Liver (tissue), 9 donors: Measurements from ENCODE around the gene LTK. TPM values are rescaled to one million over a fixed set of nuclear protein-coding genes. Genes with fewer than 3 reads are reported as not detected.

Experiments used
- DNase-seq: peaks from one replicate; pipeline ENCODE4 v3.0.0-alpha.2; 2017; ENCODE audit warnings: low spot score
- H3K27ac ChIP-seq, 2 donors: one replicate each; pipeline ENCODE4 v1.7.0; 2013; ENCODE audit warnings: inconsistent platforms in 2 of 2, low read length in 2 of 2, control low read depth in 1 of 2, low read depth in 1 of 2, mild to moderate bottlenecking in 1 of 2
- H3K27me3 ChIP-seq, 4 donors: one replicate each; pipeline versions ENCODE4 v1.6.1 to v1.7.0; 2013; ENCODE audit warnings: low read length in 3 of 4, inconsistent platforms in 1 of 4, mild to moderate bottlenecking in 1 of 4, moderate library complexity in 1 of 4; ENCODE audit not compliant: control insufficient read depth in 4 of 4, insufficient read depth in 4 of 4
- H3K36me3 ChIP-seq, 4 donors: one replicate each; pipeline versions ENCODE4 v1.6.1 to v1.7.0; 2013; ENCODE audit warnings: low read length in 3 of 4, mild to moderate bottlenecking in 3 of 4, low read depth in 1 of 4, moderate library complexity in 1 of 4; ENCODE audit not compliant: control insufficient read depth in 4 of 4, insufficient read depth in 3 of 4
- H3K4me1 ChIP-seq, 4 donors: one replicate each; pipeline versions ENCODE4 v1.6.1 to v1.7.0; 2013; ENCODE audit warnings: low read length in 3 of 4, mild to moderate bottlenecking in 3 of 4, moderate library complexity in 1 of 4; ENCODE audit not compliant: control insufficient read depth in 4 of 4, insufficient read depth in 4 of 4
- H3K4me3 ChIP-seq, 3 donors: one replicate each; pipeline versions ENCODE4 v1.6.1 to v1.7.0; 2013; ENCODE audit warnings: low read length in 3 of 3, control low read depth in 1 of 3, low read depth in 1 of 3, mild to moderate bottlenecking in 1 of 3
- H3K9ac ChIP-seq, 2 donors: one replicate each; pipeline ENCODE4 v1.7.0; 2013; ENCODE audit warnings: low read length in 2 of 2, mild to moderate bottlenecking in 2 of 2, moderate library complexity in 2 of 2, control low read depth in 1 of 2, low read depth in 1 of 2
- H3K9me3 ChIP-seq, 4 donors: one replicate each; pipeline versions ENCODE4 v1.6.1 to v1.7.0; 2013; ENCODE audit warnings: low read length in 3 of 4; ENCODE audit not compliant: control insufficient read depth in 4 of 4
- CTCF ChIP-seq: fragments of 150-350 bp; IDR thresholded peaks from 2 replicates; pipeline ENCODE4 v1.5.1; 2017; ENCODE audit warnings: improper control_type of control experiment, low read depth, low read length; ENCODE audit not compliant: missing input control
- EGR1 ChIP-seq, 2 donors: IDR thresholded peaks; 2 replicates each; pipeline ENCODE4 v1.6.1; 2016 to 2018; ENCODE audit warnings: antibody characterized with exemption in 2 of 2, low read depth in 2 of 2
- FOXA1 ChIP-seq: IDR thresholded peaks from 2 replicates; pipeline ENCODE4 v1.6.1; 2016; ENCODE audit warnings: antibody characterized with exemption
- FOXA2 ChIP-seq: IDR thresholded peaks from 2 replicates; pipeline ENCODE4 v1.6.1; 2016; ENCODE audit warnings: antibody characterized with exemption
- GABPA ChIP-seq, 2 donors: IDR thresholded peaks in 1 of 2; conservative IDR thresholded peaks in 1 of 2; 2 replicates each; pipeline ENCODE4 v1.6.1; 2016; ENCODE audit warnings: antibody characterized with exemption in 2 of 2, mild to moderate bottlenecking in 1 of 2, moderate library complexity in 1 of 2
- HNF4A ChIP-seq, 2 donors: conservative IDR thresholded peaks; 2 replicates each; pipeline ENCODE4 v1.6.1; 2016; ENCODE audit warnings: antibody characterized with exemption in 2 of 2, mild to moderate bottlenecking in 2 of 2
- HNF4G ChIP-seq: IDR thresholded peaks from 2 replicates; pipeline ENCODE4 v1.6.1; 2016; ENCODE audit warnings: antibody characterized with exemption
- JUND ChIP-seq, 2 donors: IDR thresholded peaks; 2 replicates each; pipeline ENCODE4 v1.6.1; 2016; ENCODE audit warnings: antibody characterized with exemption in 2 of 2
- MAX ChIP-seq: IDR thresholded peaks from 2 replicates; pipeline ENCODE4 v1.6.1; 2016; ENCODE audit warnings: antibody characterized with exemption
- NR2F2 ChIP-seq: IDR thresholded peaks from 2 replicates; pipeline ENCODE4 v1.6.1; 2016; ENCODE audit warnings: antibody characterized with exemption
- RAD21 ChIP-seq, 2 donors: IDR thresholded peaks; 2 replicates each; pipeline ENCODE4 v1.6.1; 2016; ENCODE audit warnings: antibody characterized with exemption in 2 of 2, mild to moderate bottlenecking in 2 of 2
- REST ChIP-seq: IDR thresholded peaks from 2 replicates; pipeline ENCODE4 v1.6.1; 2016; ENCODE audit warnings: antibody characterized with exemption, mild to moderate bottlenecking
- RXRA ChIP-seq, 2 donors: IDR thresholded peaks; 2 replicates each; pipeline ENCODE4 v1.6.1; 2017 to 2018; ENCODE audit warnings: antibody characterized with exemption in 2 of 2, mild to moderate bottlenecking in 1 of 2
- SP1 ChIP-seq: IDR thresholded peaks from 2 replicates; pipeline ENCODE4 v1.6.1; 2018; ENCODE audit warnings: antibody characterized with exemption, mild to moderate bottlenecking
- TAF1 ChIP-seq: conservative IDR thresholded peaks from 2 replicates; pipeline ENCODE4 v1.6.1; 2016; ENCODE audit warnings: antibody characterized with exemption, mild to moderate bottlenecking
- YY1 ChIP-seq: IDR thresholded peaks from 2 replicates; pipeline ENCODE4 v1.6.1; 2016; ENCODE audit warnings: antibody characterized with exemption, mild to moderate bottlenecking
- ZBTB33 ChIP-seq: IDR thresholded peaks from 2 replicates; pipeline ENCODE4 v1.6.1; 2016; ENCODE audit warnings: antibody characterized with exemption
- WGBS: extraction: QIAGEN DNeasy Blood & Tissue Kit; methylation state at CpG from one replicate; pipeline ENCODE4 v1.1.7; 2013; 5-methylcytosine and 5-hydroxymethylcytosine counted together
- polyA plus RNA-seq, 2 donors: library from polyadenylated mRNA; stranded (reverse) in 1 of 2; unstranded in 1 of 2; fragments of 200-250 nt in 1 of 2; fragments of >200 nt in 1 of 2; fragmentation: Nextera tagmentation in 1 of 2; extraction: Ambion mirVana in 1 of 2; gene quantifications; one replicate each; pipeline versions ENCODE4 v1.2.1 to v1.2.3, GENCODE V29; 2013 to 2015
- total RNA-seq, 2 donors: library from RNA; depleted of rRNA; stranded (reverse); fragments of >200 nt; gene quantifications; one replicate each; pipeline ENCODE4 v1.2.3, GENCODE V29; 2014
- donor health status: healthy.
- donor health status: healthy.
- donor health status: healthy.
- donor health status: healthy.
- donor health status: healthy.

Gene LTK
- total and polyA plus RNA-seq, 4 donors = 0.86 to 3.0 (median 2.0) TPM

- Histone ChIP-seq H3K27me3 (no peaks in the 10 kb centered on the region), H3K9ac (no peak overlapping the region), H3K4me3 (no peak overlapping the region), H3K27ac (no peak overlapping the region), H3K36me3 (peaks cover 9 to 64% (median 55%) of the 10 kb centered on the region in 4 donors), H3K4me1 (peaks cover 4 to 11% (median 9%) of the 10 kb centered on the region in 4 donors), H3K9me3 (no peaks in the 10 kb centered on the region)
- DNase-seq = no peak
- no peak for TF ChIP-seq GABPA (IDR thresholded peaks at IDR 0.05 in 1 of 2, conservative IDR thresholded peaks at IDR 0.05 in 1 of 2)
- TF ChIP-seq SP1 = no peak
- TF ChIP-seq HNF4A (conservative IDR thresholded peaks at IDR 0.05) = no peak
- WGBS = 84% methylated on average over 5 of the region's 5 CpGs
Measured at GRCh38 chr15:41476416-41477048, 37.1 kb downstream of the LTK start.

- H3K4me1 ChIP-seq = peaks cover 4 to 11% (median 9%) of the 10 kb centered on the region in 4 donors
- H3K9ac ChIP-seq = no peak overlapping the region
- H3K9me3 ChIP-seq = no peaks in the 10 kb centered on the region
- no peaks in the 10 kb centered on the region for H3K27me3 ChIP-seq
- no peak for TF ChIP-seq FOXA2
- TF ChIP-seq HNF4A (conservative IDR thresholded peaks at IDR 0.05) = no peak
- no peak for TF ChIP-seq NR2F2
- TF ChIP-seq CTCF = no peak
- no peak for TF ChIP-seq YY1
- no peak for TF ChIP-seq TAF1
- no peak for TF ChIP-seq SP1
- TF ChIP-seq FOXA1 = no peak
- no peak for TF ChIP-seq EGR1 (IDR thresholded peaks at IDR 0.05; ENCODE audit: low read depth in 2 of 2)
- no peak for TF ChIP-seq RAD21 (IDR thresholded peaks at IDR 0.05)
- TF ChIP-seq JUND (IDR thresholded peaks at IDR 0.05) = no peak
- no peak for TF ChIP-seq HNF4G
- peak overlapping the region in 1 of 2 donors; percentile 63 for H3K27ac ChIP-seq
- 57% methylated on average over 2 of the region's 2 CpGs for WGBS
- no peak overlapping the region for H3K4me3 ChIP-seq
- H3K36me3 ChIP-seq = peaks cover 8 to 61% (median 53%) of the 10 kb centered on the region in 4 donors
- no peak for DNase-seq
Measured at GRCh38 chr15:41474941-41475340, 38.7 kb downstream of the LTK start.

GRCh38 chr15:41474436-41474835 is 39.2 kb downstream of the LTK start:
- H3K27me3 ChIP-seq = no peaks in the 10 kb centered on the region
- H3K4me3 ChIP-seq = no peak overlapping the region
- H3K9me3 ChIP-seq = no peaks in the 10 kb centered on the region
- H3K36me3 ChIP-seq = peaks cover 9 to 60% (median 52%) of the 10 kb centered on the region in 4 donors
- peaks cover 4 to 11% (median 9%) of the 10 kb centered on the region in 4 donors for H3K4me1 ChIP-seq
- H3K27ac ChIP-seq = peak overlapping the region in 1 of 2 donors; percentile 63
- WGBS = 47% methylated on average over 8 of the region's 8 CpGs
- no peak for DNase-seq
- H3K9ac ChIP-seq = no peak overlapping the region
- TF ChIP-seq FOXA2 (peak; percentile 17), HNF4G (no peak), RAD21 (IDR thresholded peaks at IDR 0.05) (peak; percentile 27 to 42), RXRA (IDR thresholded peaks at IDR 0.05) (peak in 1 of 2 donors; percentile 50), NR2F2 (no peak), SP1 (no peak), MAX (no peak), HNF4A (conservative IDR thresholded peaks at IDR 0.05) (peak in 1 of 2 donors; percentile 9), REST (no peak), FOXA1 (no peak), TAF1 (no peak), EGR1 (IDR thresholded peaks at IDR 0.05; ENCODE audit: low read depth in 2 of 2) (no peak), GABPA (IDR thresholded peaks at IDR 0.05 in 1 of 2, conservative IDR thresholded peaks at IDR 0.05 in 1 of 2) (no peak), ZBTB33 (no peak), YY1 (peak; percentile 48), JUND (IDR thresholded peaks at IDR 0.05) (no peak)
